T-cell (primary cell): ENCODE results near the gene ZNF202. TPM values are rescaled to one million over a fixed set of nuclear protein-coding genes. Genes with fewer than 3 reads are reported as not detected.

Source experiments
- ATAC-seq, 4 experiments: fragments of 200-7000 bp in 3 of 4; fragments of 150-1000 bp in 1 of 4; cut with Tn5 transposase; replicated peaks in 1 of 4; 1 replicate in 3 of 4; 2 replicates in 1 of 4; pipeline ENCODE4 v1.10.0; 2021; ENCODE audit warnings: moderate library complexity in 3 of 4, mild to moderate bottlenecking in 2 of 4, moderate number of reproducible peaks in 1 of 4
- CTCF ChIA-PET, 2 donors: fragments of 300-600 bp; sonication (Branson Sonifier 250); formaldehyde crosslinking; loops; one replicate each; lab custom pipeline; 2022; ENCODE audit warnings: antibody characterized with exemption in 2 of 2; lab: Charles Lee
- POLR2A ChIA-PET, 2 donors: fragments of 300-600 bp; sonication (Branson Sonifier 250); formaldehyde crosslinking; loops; one replicate each; lab custom pipeline; 2022; ENCODE audit warnings: antibody characterized with exemption in 2 of 2; lab: Charles Lee
- DNase-seq, 35 experiments: peaks; one replicate each; pipeline versions ENCODE4 v3.0.0 to v3.0.0-alpha.2; 2013 to 2023
- H3K27ac ChIP-seq: one replicate; pipeline ENCODE4 v1.5.1; 2013; ENCODE audit warnings: low read length
- H3K27me3 ChIP-seq, 2 experiments: replicated peaks in 1 of 2; 1 replicate in 1 of 2; 2 replicates in 1 of 2; pipeline versions ENCODE4 v1.6.1 to v1.7.0; 2013; ENCODE audit warnings: low read length in 1 of 2, mixed read lengths in 1 of 2; ENCODE audit not compliant: control insufficient read depth in 2 of 2, insufficient read depth in 2 of 2; ENCODE audit errors: extremely low read depth in 1 of 2
- H3K36me3 ChIP-seq, 2 donors: 1 replicate in 1 of 2; 2 replicates in 1 of 2; pipeline versions ENCODE4 v1.6.1 to v1.7.0; 2013; ENCODE audit warnings: low read length in 1 of 2; ENCODE audit not compliant: control insufficient read depth in 2 of 2, insufficient read depth in 1 of 2; ENCODE audit errors: extremely low read depth in 1 of 2
- H3K4me1 ChIP-seq, 2 experiments: 1 replicate in 1 of 2; 2 replicates in 1 of 2; pipeline versions ENCODE4 v1.6.1 to v1.7.0; 2013; ENCODE audit warnings: low read length in 2 of 2, mixed read lengths in 1 of 2; ENCODE audit not compliant: insufficient read depth in 2 of 2, control insufficient read depth in 1 of 2; ENCODE audit errors: extremely low read depth in 1 of 2
- H3K4me3 ChIP-seq, 2 donors: 1 replicate in 1 of 2; 2 replicates in 1 of 2; pipeline versions ENCODE4 v1.5.1 to v1.7.0; 2013; ENCODE audit warnings: mild to moderate bottlenecking in 2 of 2, low read length in 1 of 2, moderate library complexity in 1 of 2; ENCODE audit not compliant: control insufficient read depth in 1 of 2; ENCODE audit errors: extremely low read depth in 1 of 2
- H3K9me3 ChIP-seq: 2 replicates; pipeline ENCODE4 v1.7.0; 2013
- H3K27ac Mint-ChIP-seq, 2 donors: one replicate each; pipeline ENCODE4 v1.8.0; 2020 to 2021; ENCODE audit warnings: mild to moderate bottlenecking in 2 of 2, mixed read lengths in 2 of 2
- H3K27me3 Mint-ChIP-seq, 2 donors: one replicate each; pipeline ENCODE4 v1.8.0; 2021 to 2022; ENCODE audit warnings: mixed read lengths in 2 of 2
- H3K36me3 Mint-ChIP-seq: one replicate; pipeline ENCODE4 v1.8.0; 2021; ENCODE audit warnings: mixed read lengths
- H3K4me1 Mint-ChIP-seq, 3 donors: one replicate each; pipeline ENCODE4 v1.8.0; 2020 to 2022; ENCODE audit warnings: mixed read lengths in 3 of 3, mild to moderate bottlenecking in 1 of 3
- H3K4me3 Mint-ChIP-seq, 3 donors: one replicate each; pipeline ENCODE4 v1.8.0; 2020 to 2022; ENCODE audit warnings: mild to moderate bottlenecking in 3 of 3, mixed read lengths in 3 of 3, moderate library complexity in 3 of 3
- H3K9me3 Mint-ChIP-seq, 3 donors: one replicate each; pipeline ENCODE4 v1.8.0; 2020 to 2022; ENCODE audit warnings: mixed read lengths in 3 of 3
- WGBS: methylation state at CpG from one replicate; pipeline ENCODE4 v1.1.5; 2013; ENCODE audit warnings: missing lambda C conversion rate; ENCODE audit not compliant: insufficient coverage; 5-methylcytosine and 5-hydroxymethylcytosine counted together
- total RNA-seq, 35 experiments: library from RNA in 6 of 35; stranded (reverse) in 6 of 35; fragments of 120-200 nt in 1 of 35; gene quantifications; one replicate each; pipeline versions ENCODE4 v1.2.1 to v1.2.4 and lab custom pipeline; 2013 to 2026

The ZNF202 gene
- total RNA-seq, 5 donors from 2014 or later (not counting 1 experiment from before 2014, with no cell fraction given), result 9.5 to 22.6 (median 21.7) TPM

GRCh38 chr11:123707606-123708205 lies 33.8 kb downstream of the ZNF202 start:
- Histone ChIP-seq H3K9me3 (no peaks in the 10 kb centered on the region), H3K36me3 (no peaks in the 10 kb centered on the region), H3K27ac (no peak overlapping the region), H3K27me3 (peaks cover 0 to 13% of the 10 kb centered on the region in 2 experiments), H3K4me1 (no peaks in the 10 kb centered on the region), H3K4me3 (no peak overlapping the region)
- Mint-ChIP-seq H3K36me3 (no peaks in the 10 kb centered on the region), H3K4me1 (peaks cover 0 to 3% (median 0%) of the 10 kb centered on the region in 3 donors), H3K4me3 (no peak overlapping the region), H3K27ac (no peak overlapping the region), H3K27me3 (peaks cover 11 to 14% of the 10 kb centered on the region in 2 donors), H3K9me3 (no peaks in the 10 kb centered on the region)
- ChIA-PET CTCF (interaction anchor here (0.5 to 5.3 kb wide), 19 partner anchors 9 to 376 kb away, joined by 3 to 66 read pairs (median 4); no protein-coding TSS in a partner anchor), POLR2A (interaction anchor here in 1 of 2 donors (0.6 kb wide), 1 partner anchor 972 kb away, joined by 5 read pairs; no protein-coding TSS in a partner anchor)
- peak; percentile 14 to 77 (median 52) for DNase-seq
- peak in 2 of 4 experiments; percentile 61 to 71 for ATAC-seq
- WGBS, result no CpG with 5 or more reads among the region's 8 CpGs

GRCh38 chr11:123707206-123707605 lies 34.3 kb downstream of the ZNF202 start:
- no CpG with 5 or more reads among the region's 3 CpGs for WGBS
- no peaks in the 10 kb centered on the region for H3K4me1 ChIP-seq
- H3K27me3 Mint-ChIP-seq, result peaks cover 12 to 16% of the 10 kb centered on the region in 2 donors
- no peak overlapping the region for H3K27ac ChIP-seq
- DNase-seq, result no peak
- no peak overlapping the region for H3K27ac Mint-ChIP-seq
- H3K36me3 Mint-ChIP-seq, result no peaks in the 10 kb centered on the region
- ChIA-PET POLR2A (no interaction called here), CTCF (interaction anchor here (0.5 to 5.3 kb wide), 17 partner anchors 9 to 376 kb away, joined by 3 to 66 read pairs (median 3); partner anchors contain the start of gene SCN3B (in 1 of the 2))
- no peaks in the 10 kb centered on the region for H3K9me3 ChIP-seq
- peaks cover 0 to 13% of the 10 kb centered on the region in 2 experiments for H3K27me3 ChIP-seq
- H3K9me3 Mint-ChIP-seq, result no peaks in the 10 kb centered on the region
- no peak overlapping the region for H3K4me3 ChIP-seq
- H3K36me3 ChIP-seq, result no peaks in the 10 kb centered on the region
- H3K4me1 Mint-ChIP-seq, result peaks cover 0 to 3% (median 0%) of the 10 kb centered on the region in 3 donors
- no peak for ATAC-seq
- H3K4me3 Mint-ChIP-seq, result no peak overlapping the region

- no peaks in the 10 kb centered on the region for H3K36me3 Mint-ChIP-seq
- no peak overlapping the region for H3K4me3 Mint-ChIP-seq
- peaks cover 0 to 3% (median 0%) of the 10 kb centered on the region in 3 donors for H3K4me1 Mint-ChIP-seq
- Histone ChIP-seq H3K4me1 (no peaks in the 10 kb centered on the region), H3K9me3 (no peaks in the 10 kb centered on the region), H3K27me3 (peaks cover 0 to 13% of the 10 kb centered on the region in 2 experiments), H3K4me3 (no peak overlapping the region), H3K27ac (no peak overlapping the region), H3K36me3 (no peaks in the 10 kb centered on the region)
- 100% methylated on average over 2 of the region's 3 CpGs for WGBS
- H3K27ac Mint-ChIP-seq, result no peak overlapping the region
- DNase-seq (no peak), ATAC-seq (no peak)
- H3K27me3 Mint-ChIP-seq, result peaks cover 4 to 9% of the 10 kb centered on the region in 2 donors
- ChIA-PET CTCF (interaction anchor here in 1 of 2 donors (5.3 kb wide), 1 partner anchor 62 kb away, joined by 66 read pairs; no protein-coding TSS in a partner anchor), POLR2A (no interaction called here)
- H3K9me3 Mint-ChIP-seq, result no peaks in the 10 kb centered on the region
Measured at GRCh38 chr11:123704341-123704740, 37.1 kb downstream of the ZNF202 start.

DNA sequence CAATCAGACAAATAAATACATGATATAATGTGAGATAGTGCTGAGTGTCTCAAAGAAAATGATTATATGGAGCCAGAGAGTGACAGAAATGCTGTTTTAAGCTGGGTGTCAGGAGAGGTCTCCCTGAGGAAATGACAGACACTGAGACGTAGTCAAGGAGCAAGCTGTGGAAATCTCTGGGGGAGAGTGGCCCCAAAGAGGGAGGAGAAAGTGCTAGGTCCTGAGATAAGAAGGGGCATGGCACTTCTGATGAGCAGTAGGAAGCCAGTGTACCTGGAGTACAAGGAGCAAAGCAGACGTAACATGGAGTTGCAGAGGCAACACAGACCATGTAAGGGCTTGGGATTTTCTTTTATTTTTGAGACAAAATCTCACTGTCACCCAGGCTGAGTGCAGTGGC lies 38.8 kb downstream of the ZNF202 start:
- Histone ChIP-seq H3K4me1 (no peaks in the 10 kb centered on the region), H3K4me3 (no peak overlapping the region), H3K27ac (no peak overlapping the region), H3K36me3 (no peaks in the 10 kb centered on the region), H3K9me3 (no peaks in the 10 kb centered on the region), H3K27me3 (peaks cover 0 to 9% of the 10 kb centered on the region in 2 experiments)
- H3K27me3 Mint-ChIP-seq, result peaks cover 11 to 14% of the 10 kb centered on the region in 2 donors
- DNase-seq, result no peak
- ChIA-PET CTCF (no interaction called here), POLR2A (no interaction called here)
- no peaks in the 10 kb centered on the region for H3K9me3 Mint-ChIP-seq
- no peaks in the 10 kb centered on the region for H3K36me3 Mint-ChIP-seq
- WGBS, result 70% methylated on average over 2 of the region's 2 CpGs
- no peak overlapping the region for H3K4me3 Mint-ChIP-seq
- no peak overlapping the region for H3K27ac Mint-ChIP-seq
- ATAC-seq, result no peak
- peaks cover 0 to 3% (median 0%) of the 10 kb centered on the region in 3 donors for H3K4me1 Mint-ChIP-seq

GRCh38 chr11:123702139-123702538 lies 39.3 kb downstream of the ZNF202 start:
- Histone ChIP-seq H3K27ac (no peak overlapping the region), H3K4me1 (no peaks in the 10 kb centered on the region), H3K36me3 (no peaks in the 10 kb centered on the region), H3K9me3 (no peaks in the 10 kb centered on the region), H3K27me3 (peaks cover 0 to 9% of the 10 kb centered on the region in 2 experiments), H3K4me3 (no peak overlapping the region)
- CTCF ChIA-PET, result no interaction called here
- no peak for ATAC-seq
- H3K9me3 Mint-ChIP-seq, result no peaks in the 10 kb centered on the region
- no peak overlapping the region for H3K4me3 Mint-ChIP-seq
- no peak overlapping the region for H3K27ac Mint-ChIP-seq
- no peak for DNase-seq
- peaks cover 12 to 19% of the 10 kb centered on the region in 2 donors for H3K27me3 Mint-ChIP-seq
- WGBS, result 76% methylated on average over 7 of the region's 9 CpGs
- no peaks in the 10 kb centered on the region for H3K36me3 Mint-ChIP-seq
- no peaks in the 10 kb centered on the region for H3K4me1 Mint-ChIP-seq
- POLR2A ChIA-PET, result no interaction called here

DNA sequence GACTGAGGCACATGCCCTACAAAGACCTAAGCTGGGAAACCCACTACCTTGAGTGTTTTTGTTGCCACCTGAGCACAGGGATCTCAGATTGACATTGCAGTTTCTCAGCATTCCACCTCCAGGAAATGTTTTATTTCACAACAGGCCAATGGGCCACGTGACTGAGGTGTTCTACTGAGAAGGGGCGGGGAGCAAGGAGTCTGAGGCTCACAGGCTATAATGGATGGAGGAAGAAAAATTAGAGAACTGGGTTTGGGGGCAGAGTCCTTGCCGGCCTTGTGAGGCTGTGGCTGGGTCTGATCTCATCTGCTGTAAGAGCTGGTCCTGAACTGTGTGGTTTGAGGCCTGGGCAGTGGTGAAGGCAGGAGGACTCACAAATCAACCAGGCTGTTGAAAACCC lies 40.7 kb downstream of the ZNF202 start:
- H3K9me3 ChIP-seq, result no peaks in the 10 kb centered on the region
- Mint-ChIP-seq H3K4me3 (no peak overlapping the region), H3K4me1 (no peaks in the 10 kb centered on the region), H3K9me3 (no peaks in the 10 kb centered on the region), H3K27me3 (peaks cover 16 to 25% of the 10 kb centered on the region in 2 donors), H3K27ac (no peak overlapping the region), H3K36me3 (no peaks in the 10 kb centered on the region)
- DNase-seq (no peak), ATAC-seq (no peak)
- H3K4me1 ChIP-seq, result no peaks in the 10 kb centered on the region
- H3K27ac ChIP-seq, result no peak overlapping the region
- H3K27me3 ChIP-seq, result peaks cover 0 to 9% of the 10 kb centered on the region in 2 experiments
- POLR2A ChIA-PET, result no interaction called here
- 100% methylated on average over 1 of the region's 3 CpGs for WGBS
- H3K36me3 ChIP-seq, result no peaks in the 10 kb centered on the region
- CTCF ChIA-PET, result interaction anchor here in 1 of 2 donors (0.6 to 1.4 kb wide), 2 partner anchors 9 to 124 kb away, joined by 3 read pairs; no protein-coding TSS in a partner anchor
- H3K4me3 ChIP-seq, result no peak overlapping the region
